ENCODE results near the gene C1QL4.

C1QL4 gene

GRCh38 chr12:49349266-49349665, 12.3 kb upstream of the C1QL4 start:
- in situ Hi-C loops (cut with HindIII; ENCODE audit: low sequenced_read_pairs), result loop anchor here (10.0 kb wide), 1 partner anchor 284 kb away; the partner anchor contains the start of genes KMT2D and RHEBL1

- in situ Hi-C loops (cut with HindIII; ENCODE audit: low sequenced_read_pairs), result loop anchor here (10.0 kb wide), 1 partner anchor 284 kb away; the partner anchor contains the start of genes KMT2D and RHEBL1
These were observed 11.8 kb upstream of the C1QL4 start for GRCh38 chr12:49348781-49349180.

GRCh38 chr12:49347311-49348193, 10.6 kb upstream of the C1QL4 start:
- in situ Hi-C loops (cut with HindIII; ENCODE audit: low sequenced_read_pairs), result loop anchor here (10.0 kb wide), 1 partner anchor 283 kb away; the partner anchor contains the start of genes KMT2D and RHEBL1

GRCh38 chr12:49346659-49347310, 9.8 kb upstream of the C1QL4 start, which contains the start of gene DNAJC22:
TSS of gene DNAJC22 (plus strand) at chr12:49346888. CDS start at chr12:49348873, 1,985 bp downstream.
- in situ Hi-C loops (cut with HindIII; ENCODE audit: low sequenced_read_pairs), result loop anchor here (10.0 kb wide), 1 partner anchor 282 kb away; the partner anchor contains the start of genes KMT2D and RHEBL1

- in situ Hi-C loops (cut with HindIII; ENCODE audit: low sequenced_read_pairs), result loop anchor here (10.0 kb wide), 1 partner anchor 281 kb away; the partner anchor contains the start of genes KMT2D and RHEBL1
These were observed 9.1 kb upstream of the C1QL4 start for GRCh38 chr12:49345825-49346658.

- in situ Hi-C loops (cut with HindIII; ENCODE audit: low sequenced_read_pairs), result loop anchor here (10.0 kb wide), 1 partner anchor 280 kb away; the partner anchor contains the start of genes KMT2D and RHEBL1
These were observed 8.2 kb upstream of the C1QL4 start for GRCh38 chr12:49345051-49345824.

GRCh38 chr12:49344486-49345050, 7.6 kb upstream of the C1QL4 start:
- in situ Hi-C loops (cut with HindIII; ENCODE audit: low sequenced_read_pairs), result loop anchor here (10.0 kb wide), 1 partner anchor 280 kb away; the partner anchor contains the start of genes KMT2D and RHEBL1

GRCh38 chr12:49342914-49343731, 6.1 kb upstream of the C1QL4 start:
- in situ Hi-C loops (cut with HindIII; ENCODE audit: low sequenced_read_pairs), result loop anchor here (10.0 kb wide), 1 partner anchor 278 kb away; the partner anchor contains the start of genes KMT2D and RHEBL1

- in situ Hi-C loops (cut with HindIII; ENCODE audit: low sequenced_read_pairs), result loop anchor here (10.0 kb wide), 1 partner anchor 277 kb away; the partner anchor contains the start of genes KMT2D and RHEBL1
These were observed 5.3 kb upstream of the C1QL4 start for GRCh38 chr12:49342066-49342913.

GRCh38 chr12:49341777-49342065, 4.7 kb upstream of the C1QL4 start:
- in situ Hi-C loops (cut with HindIII; ENCODE audit: low sequenced_read_pairs), result loop anchor here (10.0 kb wide), 1 partner anchor 277 kb away; the partner anchor contains the start of genes KMT2D and RHEBL1

GRCh38 chr12:49340971-49341776, 4.2 kb upstream of the C1QL4 start:
- in situ Hi-C loops (cut with HindIII; ENCODE audit: low sequenced_read_pairs), result loop anchor here (10.0 kb wide), 1 partner anchor 276 kb away; the partner anchor contains the start of genes KMT2D and RHEBL1

GRCh38 chr12:49340095-49340870, 3.3 kb upstream of the C1QL4 start:
- in situ Hi-C loops (cut with HindIII; ENCODE audit: low sequenced_read_pairs), result loop anchor here (10.0 kb wide), 1 partner anchor 275 kb away; the partner anchor contains the start of genes KMT2D and RHEBL1

GRCh38 chr12:49339464-49339861, 2.5 kb upstream of the C1QL4 start:
- in situ Hi-C loops (cut with HindIII; ENCODE audit: low sequenced_read_pairs), result no loop called here

GRCh38 chr12:49338830-49339463, 2.0 kb upstream of the C1QL4 start:
- in situ Hi-C loops (cut with HindIII; ENCODE audit: low sequenced_read_pairs), result no loop called here

GRCh38 chr12:49335955-49336644, 888 bp downstream of the C1QL4 start:
- in situ Hi-C loops (cut with HindIII; ENCODE audit: low sequenced_read_pairs), result no loop called here
